LNCaP clone FGC (cell line): ENCODE measurements around the gene CNPY2.
"Not testable (repeated sequence)": the region's sequence is repeated elsewhere in the genome, so short reads cannot be mapped to it uniquely, and the experiment has no call there.

Experiments used
- DNase-seq: peaks from one replicate; pipeline ENCODE4 v3.0.0-alpha.2; 2011; ENCODE audit warnings: low read depth
- H3K4me3 ChIP-seq: 2 replicates; pipeline ENCODE4 v1.5.1; 2011; ENCODE audit warnings: mild to moderate bottlenecking, low read depth, low read length, control low read depth
- CTCF ChIP-seq: IDR thresholded peaks from 2 replicates; pipeline ENCODE4 v1.5.1; 2012; ENCODE audit warnings: mild to moderate bottlenecking; ENCODE audit not compliant: control insufficient read depth, insufficient read depth; ENCODE audit errors: extremely low read depth

The CNPY2 gene

GRCh38 chr12:56297400-56297799 lies 18.4 kb downstream of the CNPY2 start:
- no peak overlapping the region for H3K4me3 ChIP-seq
- TF ChIP-seq CTCF = no peak
- no peak for DNase-seq

- DNase-seq = no peak
- no peak overlapping the region for H3K4me3 ChIP-seq
- TF ChIP-seq CTCF = no peak
Measured at GRCh38 chr12:56296295-56296694, 19.5 kb downstream of the CNPY2 start.

- TF ChIP-seq CTCF = no peak
- DNase-seq = no peak
- H3K4me3 ChIP-seq = no peak overlapping the region
Measured at GRCh38 chr12:56293795-56294194, 22.0 kb downstream of the CNPY2 start.

- TF ChIP-seq CTCF = no peak
- no peak for DNase-seq
- H3K4me3 ChIP-seq = no peak overlapping the region
Measured at GRCh38 chr12:56288705-56289387, 26.9 kb downstream of the CNPY2 start.

- no peak for TF ChIP-seq CTCF
Measured at GRCh38 chr12:56286044-56286830, 29.6 kb downstream of the CNPY2 start.

GRCh38 chr12:56284263-56284662 lies 31.5 kb downstream of the CNPY2 start:
- not testable (repeated sequence) for H3K4me3 ChIP-seq, DNase-seq

More at GRCh38 chr12:56286044-56286830, 29.6 kb downstream of the CNPY2 start:
- DNase-seq = no peak
- H3K4me3 ChIP-seq = no peak overlapping the region

- no peak for TF ChIP-seq CTCF
- no peak overlapping the region for H3K4me3 ChIP-seq
- no peak for DNase-seq
Measured at GRCh38 chr12:56282579-56282978, 33.2 kb downstream of the CNPY2 start.
